ENCODE measurements around the gene SMAD5.

- TF ChIP-seq CTCF (IDR thresholded peaks at IDR 0.05): no peak
- TF ChIP-seq POLR2A (IDR thresholded peaks at IDR 0.05): no peak
These were observed 12.1 kb upstream of the SMAD5 start for GRCh38 chr5:136120529-136120928.

Measured in gastroesophageal sphincter (tissue), 3 donors.